Erythroblast (primary cell): ENCODE results near the gene ELF1.

Source experiments
- GATA1 ChIP-seq: IDR thresholded peaks from 2 replicates; pipeline ENCODE4 v1.6.1; 2011; ENCODE audit warnings: low read depth, mild to moderate bottlenecking, control low read depth, low read length, moderate library complexity
- POLR2A ChIP-seq: IDR thresholded peaks from 2 replicates; pipeline ENCODE4 v1.6.1; 2011; ENCODE audit warnings: mild to moderate bottlenecking, low read length

DNA sequence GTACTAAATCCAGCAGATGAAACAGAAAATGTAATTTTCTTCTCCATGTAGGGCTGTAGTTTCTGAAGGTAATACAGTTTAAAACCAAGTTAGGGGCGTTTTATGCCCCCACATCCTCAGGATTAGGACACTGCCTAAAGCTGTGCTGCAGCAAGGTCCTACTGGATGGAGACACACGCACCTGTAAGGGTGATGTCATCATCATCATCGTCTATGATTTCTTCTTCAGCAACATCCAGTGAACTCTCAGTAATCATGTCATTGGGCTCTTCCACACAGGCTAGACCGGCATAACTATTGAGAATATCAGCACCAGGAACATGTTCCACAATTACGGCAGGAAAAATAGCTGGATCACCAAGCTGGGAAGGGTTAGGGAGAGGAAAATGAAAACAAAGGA, 60.5 kb downstream of the ELF1 start:
- TF ChIP-seq POLR2A, result no peak
- TF ChIP-seq GATA1, result no peak
